H9 (cell line): ENCODE measurements around the gene QSOX1. TPM values are rescaled to one million over a fixed set of nuclear protein-coding genes. Genes with fewer than 3 reads are reported as not detected.

ENCODE experiments used
- DNase-seq: peaks from one replicate; pipeline ENCODE4 v3.0.0-alpha.2; 2017
- H2AFZ ChIP-seq: one replicate; pipeline ENCODE4 v1.6.1; 2013; ENCODE audit warnings: mild to moderate bottlenecking, low read length, control low read depth, moderate library complexity
- H2AK5ac ChIP-seq: 2 replicates; pipeline ENCODE4 v1.6.1; 2013; ENCODE audit warnings: low read length, control low read depth, mixed read lengths; ENCODE audit not compliant: insufficient read length
- H2BK120ac ChIP-seq: one replicate; pipeline ENCODE4 v1.6.1; 2013; ENCODE audit warnings: low read depth, mild to moderate bottlenecking, low read length, control low read depth, inconsistent platforms; ENCODE audit not compliant: poor library complexity, severe bottlenecking
- H2BK12ac ChIP-seq: 2 replicates; pipeline ENCODE4 v1.6.1; 2013; ENCODE audit warnings: low read length, control low read depth, mixed read lengths, low read depth; ENCODE audit not compliant: insufficient read length
- H2BK15ac ChIP-seq: 2 replicates; pipeline ENCODE4 v1.6.1; 2013; ENCODE audit warnings: low read depth, low read length, control low read depth
- H2BK20ac ChIP-seq: one replicate; pipeline ENCODE4 v1.6.1; 2013; ENCODE audit warnings: low read depth, mild to moderate bottlenecking, low read length, control low read depth, inconsistent platforms; ENCODE audit not compliant: poor library complexity, severe bottlenecking
- H2BK5ac ChIP-seq: 2 replicates; pipeline ENCODE4 v1.6.1; 2013; ENCODE audit warnings: low read length, control low read depth, mixed read lengths; ENCODE audit not compliant: insufficient read length
- H3K14ac ChIP-seq: 2 replicates; pipeline ENCODE4 v1.6.1; 2013; ENCODE audit warnings: low read length, control low read depth; ENCODE audit not compliant: insufficient read depth
- H3K18ac ChIP-seq: 2 replicates; pipeline ENCODE4 v1.6.1; 2013; ENCODE audit warnings: low read depth, mild to moderate bottlenecking, mixed read lengths, low read length, control low read depth; ENCODE audit not compliant: insufficient read length
- H3K23ac ChIP-seq: 2 replicates; pipeline ENCODE4 v1.6.1; 2013; ENCODE audit warnings: low read length, control low read depth, mixed read lengths, low read depth; ENCODE audit not compliant: insufficient read length
- H3K23me2 ChIP-seq: 2 replicates; pipeline ENCODE4 v1.6.1; 2013; ENCODE audit warnings: low read depth, mild to moderate bottlenecking, mixed read lengths, low read length, control low read depth; ENCODE audit not compliant: insufficient read length, poor library complexity, severe bottlenecking
- H3K27ac ChIP-seq: 2 replicates; pipeline ENCODE4 v1.5.1; 2013; ENCODE audit warnings: low read length, control low read depth, mixed read lengths, low read depth; ENCODE audit not compliant: insufficient read length
- H3K27me3 ChIP-seq: 2 replicates; pipeline ENCODE4 v1.6.1; 2013; ENCODE audit warnings: low read length, control low read depth, inconsistent platforms; ENCODE audit not compliant: insufficient read depth
- H3K4ac ChIP-seq: 2 replicates; pipeline ENCODE4 v1.6.1; 2013; ENCODE audit warnings: low read depth, mild to moderate bottlenecking, control low read depth, inconsistent platforms, low read length, moderate library complexity
- H3K4me1 ChIP-seq: 2 replicates; pipeline ENCODE4 v1.6.1; 2013; ENCODE audit warnings: low read length, control low read depth, inconsistent platforms; ENCODE audit not compliant: insufficient read depth
- H3K4me2 ChIP-seq: 2 replicates; pipeline ENCODE4 v1.6.1; 2013; ENCODE audit warnings: low read length, control low read depth, mixed read lengths; ENCODE audit not compliant: insufficient read length, insufficient read depth
- H3K56ac ChIP-seq: 2 replicates; pipeline ENCODE4 v1.6.1; 2013; ENCODE audit warnings: low read depth, mild to moderate bottlenecking, mixed read lengths, low read length, control low read depth; ENCODE audit not compliant: insufficient read length
- H3K79me1 ChIP-seq: 2 replicates; pipeline ENCODE4 v1.6.1; 2013; ENCODE audit warnings: low read depth, mild to moderate bottlenecking, moderate library complexity, low read length, control low read depth, inconsistent platforms; ENCODE audit not compliant: insufficient read depth, poor library complexity, severe bottlenecking
- H3K79me2 ChIP-seq: 2 replicates; pipeline ENCODE4 v1.6.1; 2013; ENCODE audit warnings: low read length, control low read depth, inconsistent platforms; ENCODE audit not compliant: insufficient read depth
- H3K9ac ChIP-seq: 2 replicates; pipeline ENCODE4 v1.6.1; 2013; ENCODE audit warnings: low read length, control low read depth, mixed read lengths; ENCODE audit not compliant: insufficient read length; ENCODE audit errors: extremely low read depth
- H3K9me3 ChIP-seq: one replicate; pipeline ENCODE4 v1.6.1; 2013; ENCODE audit warnings: low read depth, low read length, inconsistent platforms; ENCODE audit not compliant: control insufficient read depth
- H3T11ph ChIP-seq: one replicate; pipeline ENCODE4 v1.6.1; 2013; ENCODE audit warnings: mild to moderate bottlenecking, low read length, control low read depth, inconsistent platforms
- H4K20me1 ChIP-seq: one replicate; pipeline ENCODE4 v1.6.1; 2013; ENCODE audit not compliant: control insufficient read depth, insufficient read length, insufficient read depth
- H4K5ac ChIP-seq: 2 replicates; pipeline ENCODE4 v1.6.1; 2013; ENCODE audit warnings: low read depth, mild to moderate bottlenecking, mixed read lengths, low read length, control low read depth; ENCODE audit not compliant: insufficient read length
- H4K8ac ChIP-seq: replicated peaks from 2 replicates; pipeline ENCODE4 v1.6.1; 2013; ENCODE audit warnings: low read length, control low read depth, mixed read lengths, low read depth; ENCODE audit not compliant: insufficient read length
- H4K91ac ChIP-seq: 2 replicates; pipeline ENCODE4 v1.6.1; 2013; ENCODE audit warnings: low read depth, mild to moderate bottlenecking, moderate library complexity, mixed read lengths, low read length, control low read depth; ENCODE audit not compliant: insufficient read length
- H3K27ac Mint-ChIP-seq, 3 experiments: 2 replicates in 2 of 3; 3 replicates in 1 of 3; pipeline ENCODE4 v1.8.0; 2020 to 2021; ENCODE audit warnings: mixed read lengths in 3 of 3, mild to moderate bottlenecking in 1 of 3, moderate library complexity in 1 of 3
- H3K27me3 Mint-ChIP-seq: 2 replicates; pipeline ENCODE4 v1.8.0; 2021; ENCODE audit warnings: low read depth, mild to moderate bottlenecking, moderate library complexity, mixed read lengths
- H3K36me3 Mint-ChIP-seq, 3 experiments: 2 replicates in 2 of 3; 3 replicates in 1 of 3; pipeline ENCODE4 v1.8.0; 2020 to 2021; ENCODE audit warnings: low read depth in 3 of 3, mixed read lengths in 3 of 3; ENCODE audit not compliant: insufficient read depth in 1 of 3
- H3K4me1 Mint-ChIP-seq, 2 experiments: 2 replicates each; pipeline ENCODE4 v1.8.0; 2020; ENCODE audit warnings: mixed read lengths in 2 of 2
- H3K4me3 Mint-ChIP-seq, 2 experiments: 2 replicates in 1 of 2; 3 replicates in 1 of 2; pipeline ENCODE4 v1.8.0; 2020 to 2021; ENCODE audit warnings: mild to moderate bottlenecking in 2 of 2, mixed read lengths in 2 of 2, moderate library complexity in 1 of 2
- H3K9me3 Mint-ChIP-seq, 2 experiments: 2 replicates in 1 of 2; 3 replicates in 1 of 2; pipeline ENCODE4 v1.8.0; 2020; ENCODE audit warnings: mild to moderate bottlenecking in 2 of 2, mixed read lengths in 2 of 2, moderate library complexity in 1 of 2
- CTCF ChIP-seq: fragments of 200-600 bp; sonication (generic); conservative IDR thresholded peaks from 3 replicates; pipeline ENCODE4 v1.8.0; 2021; ENCODE audit warnings: antibody characterized with exemption, mild to moderate bottlenecking
- WGBS: extraction: QIAGEN DNeasy Blood & Tissue Kit; methylation state at CpG from one replicate; pipeline ENCODE4 v1.1.7; 2013; ENCODE audit warnings: missing lambda C conversion rate, low lambda C conversion rate, mixed read lengths; ENCODE audit not compliant: insufficient read length; ENCODE audit errors: extremely low coverage; 5-methylcytosine and 5-hydroxymethylcytosine counted together
- total RNA-seq: library from RNA; stranded (reverse); gene quantifications from 2 replicates; pipeline ENCODE4 v1.2.1, GENCODE V29; 2021

The QSOX1 gene
- total RNA-seq, 1 experiment from 2014 or later: 79.2 TPM

GRCh38 chr1:180238675-180239074, 84.0 kb downstream of the QSOX1 start:
- no peak overlapping the region for H2AFZ ChIP-seq
- H3K23me2 ChIP-seq: peaks cover 23% of the 10 kb centered on the region
- H3K27ac ChIP-seq: no peak overlapping the region
- H3K4me2 ChIP-seq: peak overlapping the region; percentile 9
- no peaks in the 10 kb centered on the region for H3K79me2 ChIP-seq
- H2AK5ac ChIP-seq: no peak overlapping the region
- no CpG with 5 or more reads among the region's 7 CpGs for WGBS
- H3K27me3 ChIP-seq: peaks cover 38% of the 10 kb centered on the region
- no peaks in the 10 kb centered on the region for H3K36me3 Mint-ChIP-seq
- no peaks in the 10 kb centered on the region for H4K20me1 ChIP-seq
- H3T11ph ChIP-seq: no peak overlapping the region
- peak overlapping the region; percentile 16 to 66; a peak in 4 of 5 replicates for H3K4me3 Mint-ChIP-seq
- no peak for DNase-seq
- peaks cover 11% of the 10 kb centered on the region for H3K4me1 ChIP-seq
- no peak overlapping the region for H2BK12ac ChIP-seq
- H3K14ac ChIP-seq: no peak overlapping the region
- H3K27me3 Mint-ChIP-seq: peaks cover 79% of the 10 kb centered on the region
- no peak overlapping the region for H3K23ac ChIP-seq
- H3K4ac ChIP-seq: no peak overlapping the region
- no peak overlapping the region for H4K8ac ChIP-seq
- H2BK120ac ChIP-seq: no peak overlapping the region
- peak overlapping the region in 2 of 3 experiments; percentile 98 to 99; a peak in 5 of 7 replicates for H3K27ac Mint-ChIP-seq
- H2BK20ac ChIP-seq: no peak overlapping the region
- TF ChIP-seq CTCF: no peak
- H3K9me3 ChIP-seq: no peaks in the 10 kb centered on the region
- no peak overlapping the region for H4K91ac ChIP-seq
- H2BK5ac ChIP-seq: no peak overlapping the region
- peaks cover 74 to 87% of the 10 kb centered on the region in 2 experiments for H3K4me1 Mint-ChIP-seq
- no peak overlapping the region for H3K56ac ChIP-seq
- H3K79me1 ChIP-seq: no peaks in the 10 kb centered on the region
- peaks cover 0 to 3% of the 10 kb centered on the region in 2 experiments; a peak in 1 of 5 replicates for H3K9me3 Mint-ChIP-seq
- H3K9ac ChIP-seq: no peak overlapping the region
- no peak overlapping the region for H2BK15ac ChIP-seq
- no peak overlapping the region for H3K18ac ChIP-seq
- H4K5ac ChIP-seq: no peak overlapping the region
